ENCODE results near the gene NRXN3.

The NRXN3 gene

DNA sequence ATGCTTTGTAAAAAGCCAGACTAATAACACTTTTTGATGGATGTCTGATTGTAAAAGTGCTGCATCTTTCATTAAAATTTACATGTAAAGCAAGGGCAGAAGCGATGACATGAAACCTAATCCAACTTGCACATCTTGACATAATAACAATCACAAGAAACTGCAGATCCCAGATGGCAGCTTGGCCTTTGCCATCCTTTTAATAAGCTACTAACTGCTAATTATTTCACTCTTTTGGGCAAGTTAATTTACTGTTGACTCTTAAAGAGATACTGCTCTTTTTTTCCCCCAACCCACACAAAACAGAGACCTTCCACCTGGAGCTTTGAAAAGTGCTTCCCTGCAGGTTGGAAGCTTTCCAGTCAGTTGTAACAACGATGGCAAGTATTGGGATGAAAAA lies 137.5 kb downstream of the NRXN3 start:
- no peak for DNase-seq (ENCODE audit: low read depth)
- TF ChIP-seq, protein P1, sequence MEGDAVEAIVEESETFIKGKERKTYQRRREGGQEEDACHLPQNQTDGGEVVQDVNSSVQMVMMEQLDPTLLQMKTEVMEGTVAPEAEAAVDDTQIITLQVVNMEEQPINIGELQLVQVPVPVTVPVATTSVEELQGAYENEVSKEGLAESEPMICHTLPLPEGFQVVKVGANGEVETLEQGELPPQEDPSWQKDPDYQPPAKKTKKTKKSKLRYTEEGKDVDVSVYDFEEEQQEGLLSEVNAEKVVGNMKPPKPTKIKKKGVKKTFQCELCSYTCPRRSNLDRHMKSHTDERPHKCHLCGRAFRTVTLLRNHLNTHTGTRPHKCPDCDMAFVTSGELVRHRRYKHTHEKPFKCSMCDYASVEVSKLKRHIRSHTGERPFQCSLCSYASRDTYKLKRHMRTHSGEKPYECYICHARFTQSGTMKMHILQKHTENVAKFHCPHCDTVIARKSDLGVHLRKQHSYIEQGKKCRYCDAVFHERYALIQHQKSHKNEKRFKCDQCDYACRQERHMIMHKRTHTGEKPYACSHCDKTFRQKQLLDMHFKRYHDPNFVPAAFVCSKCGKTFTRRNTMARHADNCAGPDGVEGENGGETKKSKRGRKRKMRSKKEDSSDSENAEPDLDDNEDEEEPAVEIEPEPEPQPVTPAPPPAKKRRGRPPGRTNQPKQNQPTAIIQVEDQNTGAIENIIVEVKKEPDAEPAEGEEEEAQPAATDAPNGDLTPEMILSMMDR (IDR thresholded peaks at IDR 0.05; ENCODE audit: low read depth, low read length, missing control alignments): no peak
- H3K4me3 ChIP-seq (ENCODE audit: low read depth, low read length): no peak overlapping the region

DNA sequence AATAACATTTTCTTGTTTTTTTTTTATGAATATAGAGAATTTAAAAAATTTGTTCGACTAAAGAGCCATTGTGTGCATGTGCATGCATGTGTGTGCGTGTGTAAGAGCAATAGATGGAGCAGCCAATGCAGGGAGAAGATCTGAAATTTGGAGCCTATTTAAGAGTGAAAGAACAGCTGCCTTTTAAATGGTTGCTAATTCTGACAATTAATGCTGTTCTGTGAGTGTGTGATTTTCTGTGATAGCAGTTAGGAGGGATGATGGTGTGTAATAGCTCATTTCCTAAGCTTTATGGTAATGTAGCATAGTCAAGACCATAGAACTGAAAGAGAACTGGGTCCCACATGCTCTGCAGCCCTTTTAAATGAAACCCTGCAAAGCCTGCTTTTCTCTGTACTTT lies 137.9 kb downstream of the NRXN3 start:
- DNase-seq (ENCODE audit: low read depth): no peak
- TF ChIP-seq, protein P1 (IDR thresholded peaks at IDR 0.05; ENCODE audit: low read depth, low read length, missing control alignments): no peak
- no peak overlapping the region for H3K4me3 ChIP-seq (ENCODE audit: low read depth, low read length)

DNA sequence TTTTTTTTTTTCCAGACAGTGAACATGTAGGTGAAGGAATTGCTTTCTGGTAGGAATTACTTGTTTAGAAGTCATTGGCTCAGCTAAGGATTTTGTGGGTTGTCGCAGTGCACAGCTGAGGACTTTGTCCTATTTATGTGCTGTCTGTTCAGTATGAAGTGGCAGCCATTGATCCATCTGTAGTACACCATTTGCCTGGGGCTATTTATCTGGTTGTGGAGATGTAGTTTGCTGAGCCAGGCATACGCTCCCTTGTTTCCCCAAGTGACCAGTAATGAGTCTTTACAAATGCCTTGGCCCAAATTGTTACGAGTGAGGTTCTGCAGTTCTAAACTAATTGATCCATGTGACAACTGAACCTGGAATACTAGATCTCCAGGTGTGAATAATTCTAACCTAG lies 140.1 kb downstream of the NRXN3 start:
- TF ChIP-seq, protein P1 (IDR thresholded peaks at IDR 0.05; ENCODE audit: low read depth, low read length, missing control alignments): no peak

DNA sequence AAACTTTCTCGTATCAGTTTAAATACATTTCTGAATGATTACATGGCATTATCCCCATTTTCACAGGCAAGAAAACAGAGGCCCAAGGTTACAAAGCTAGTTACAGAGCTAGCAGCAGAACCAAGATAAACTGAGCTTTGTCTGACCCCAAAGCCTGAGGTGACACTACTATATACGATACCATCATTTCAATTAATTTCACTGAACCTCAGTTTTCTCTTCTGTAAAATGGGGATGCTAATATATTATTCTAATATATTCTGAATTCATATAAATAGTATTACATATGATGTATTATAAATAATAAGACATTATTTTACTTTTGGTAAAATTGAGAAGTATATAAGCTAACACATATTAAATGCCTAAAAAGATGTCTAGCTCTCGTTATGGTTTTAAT lies 143.3 kb downstream of the NRXN3 start:
- no peak overlapping the region for H3K4me3 ChIP-seq (ENCODE audit: low read depth, low read length)
- TF ChIP-seq, protein P1 (IDR thresholded peaks at IDR 0.05; ENCODE audit: low read depth, low read length, missing control alignments): no peak
- no peak for DNase-seq (ENCODE audit: low read depth)

More for the DNA sequence above, 140.1 kb downstream of the NRXN3 start:
- H3K4me3 ChIP-seq (ENCODE audit: low read depth, low read length): no peak overlapping the region
- no peak for DNase-seq (ENCODE audit: low read depth)

DNA sequence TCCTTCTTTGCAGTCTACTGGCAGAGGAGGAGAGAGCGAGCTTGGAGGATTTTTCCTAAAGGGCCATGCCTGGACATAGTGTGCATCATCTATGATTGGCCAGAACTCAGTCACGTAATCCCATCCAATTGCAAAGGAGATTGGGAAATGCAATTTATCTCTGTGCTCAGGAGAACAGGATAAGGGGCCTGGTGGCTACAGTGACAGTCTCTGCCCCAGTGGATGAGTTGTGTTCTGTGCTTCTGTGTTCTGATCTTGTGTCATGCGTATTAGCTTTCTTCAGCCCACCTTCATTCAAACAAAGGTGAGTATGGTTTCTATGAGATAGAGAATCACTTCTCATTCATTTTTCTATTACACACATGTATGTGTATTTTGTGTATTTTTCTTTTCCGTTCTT lies 144.3 kb downstream of the NRXN3 start:
- no peak overlapping the region for H3K4me3 ChIP-seq (ENCODE audit: low read depth, low read length)
- TF ChIP-seq, protein P1 (IDR thresholded peaks at IDR 0.05; ENCODE audit: low read depth, low read length, missing control alignments): no peak
- DNase-seq (ENCODE audit: low read depth): no peak

DNA sequence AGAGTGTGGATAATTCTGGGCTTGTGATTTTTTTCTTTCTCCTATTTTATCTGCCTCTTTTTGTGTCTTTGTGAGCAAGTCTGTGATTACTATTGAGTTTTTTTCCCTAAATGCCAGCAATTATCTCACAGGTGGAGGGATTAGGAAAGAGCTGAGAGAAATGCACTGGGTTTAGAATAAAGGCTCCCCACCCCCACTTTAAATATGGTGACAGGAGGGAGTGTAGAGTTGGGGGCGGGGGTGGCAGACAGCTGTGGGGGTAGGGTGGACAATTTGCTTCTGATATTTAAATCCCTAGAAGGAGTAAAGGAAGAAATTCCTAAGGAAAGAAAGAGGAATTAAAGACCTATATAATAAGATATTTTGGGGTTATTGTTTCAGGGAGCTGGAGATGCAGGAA lies 145.9 kb downstream of the NRXN3 start:
- no peak for DNase-seq (ENCODE audit: low read depth)
- H3K4me3 ChIP-seq (ENCODE audit: low read depth, low read length): no peak overlapping the region
- TF ChIP-seq, protein P1 (IDR thresholded peaks at IDR 0.05; ENCODE audit: low read depth, low read length, missing control alignments): no peak

DNA sequence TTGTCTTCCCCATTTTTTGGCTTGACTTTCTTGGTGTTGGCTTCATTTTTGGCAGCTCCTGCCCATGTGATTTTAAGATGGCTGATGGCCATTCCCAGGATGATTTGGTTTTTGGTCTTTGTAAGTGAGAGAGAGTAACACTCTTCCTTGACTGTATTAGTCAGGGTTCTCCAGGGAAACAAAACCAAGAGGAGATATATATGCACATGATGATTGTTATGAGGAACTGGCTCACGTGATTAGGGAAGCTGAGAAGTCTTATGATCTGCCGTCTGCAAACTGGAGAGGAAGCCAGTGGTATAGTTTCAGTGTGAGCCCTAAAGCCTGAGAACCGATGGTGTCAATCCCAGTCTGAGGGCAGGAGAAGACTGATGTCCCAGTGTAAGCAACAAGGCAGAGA lies 146.6 kb downstream of the NRXN3 start:
- no peak overlapping the region for H3K4me3 ChIP-seq (ENCODE audit: low read depth, low read length)
- TF ChIP-seq, protein P1 (IDR thresholded peaks at IDR 0.05; ENCODE audit: low read depth, low read length, missing control alignments): no peak
- no peak for DNase-seq (ENCODE audit: low read depth)
